HG03457 (cell line): ENCODE data around the gene COL4A6.
A peak's percentile ranks its signal among the peaks of the same experiment; 100 is the strongest.

Experiments
- ATAC-seq: cut with Tn5 transposase; IDR thresholded peaks from one replicate; pipeline ENCODE4 v1.9.1; 2021; ENCODE audit warnings: moderate number of reproducible peaks; ENCODE audit not compliant: unreplicated experiment

The COL4A6 gene

GRCh38 chrX:108219949-108220601 lies 218.1 kb downstream of the COL4A6 start:
- no peak for ATAC-seq

GRCh38 chrX:108217876-108218275 lies 220.3 kb downstream of the COL4A6 start:
- no peak for ATAC-seq

GRCh38 chrX:108216919-108217571 lies 221.2 kb downstream of the COL4A6 start:
- no peak for ATAC-seq

GRCh38 chrX:108216405-108216804 lies 221.8 kb downstream of the COL4A6 start:
- no peak for ATAC-seq

- no peak for ATAC-seq
These were observed 226.9 kb downstream of the COL4A6 start for GRCh38 chrX:108211301-108211700.

- no peak for ATAC-seq
These were observed 229.1 kb downstream of the COL4A6 start for GRCh38 chrX:108209006-108209554.

- ATAC-seq, result no peak
These were observed 234.7 kb downstream of the COL4A6 start for GRCh38 chrX:108203540-108203939.

GRCh38 chrX:108199691-108200090 lies 238.5 kb downstream of the COL4A6 start:
- peak; percentile 76 for ATAC-seq

- no peak for ATAC-seq
These were observed 239.2 kb downstream of the COL4A6 start for GRCh38 chrX:108199041-108199440.

GRCh38 chrX:108198420-108198819 lies 239.8 kb downstream of the COL4A6 start:
- no peak for ATAC-seq

GRCh38 chrX:108186811-108187210 lies 251.4 kb downstream of the COL4A6 start:
- no peak for ATAC-seq

- ATAC-seq, result no peak
These were observed 260.1 kb downstream of the COL4A6 start for GRCh38 chrX:108178143-108178498.

GRCh38 chrX:108177351-108178142 lies 260.7 kb downstream of the COL4A6 start:
- no peak for ATAC-seq

GRCh38 chrX:108173874-108174273 lies 264.3 kb downstream of the COL4A6 start:
- ATAC-seq, result no peak

GRCh38 chrX:108171671-108172070 lies 266.6 kb downstream of the COL4A6 start:
- ATAC-seq, result no peak

GRCh38 chrX:108169768-108170167 lies 268.5 kb downstream of the COL4A6 start:
- ATAC-seq, result no peak

GRCh38 chrX:108168961-108169740 lies 269.1 kb downstream of the COL4A6 start:
- no peak for ATAC-seq

GRCh38 chrX:108167211-108167872 lies 270.9 kb downstream of the COL4A6 start:
- ATAC-seq, result no peak

- ATAC-seq, result no peak
These were observed 272.7 kb downstream of the COL4A6 start for GRCh38 chrX:108165383-108166111.
